Skeletal muscle satellite cell (primary cell): ENCODE results near the gene GAK.

Source experiments
- H3K27me3 ChIP-seq: 2 replicates; pipeline ENCODE4 v1.7.0; 2013; ENCODE audit warnings: low read length; ENCODE audit not compliant: control insufficient read depth, insufficient read depth
- H3K36me3 ChIP-seq: 2 replicates; pipeline ENCODE4 v1.7.0; 2013; ENCODE audit warnings: mild to moderate bottlenecking, control low read depth, low read length; ENCODE audit not compliant: insufficient read depth
- H3K4me1 ChIP-seq: 2 replicates; pipeline ENCODE4 v1.7.0; 2013; ENCODE audit warnings: low read length; ENCODE audit not compliant: control insufficient read depth, insufficient read depth
- H3K4me2 ChIP-seq: 2 replicates; pipeline ENCODE4 v1.7.0; 2013; ENCODE audit warnings: mild to moderate bottlenecking, low read length
- H3K4me3 ChIP-seq: 2 replicates; pipeline ENCODE4 v1.7.0; 2013; ENCODE audit warnings: low read length
- H3K9ac ChIP-seq: 2 replicates; pipeline ENCODE4 v1.7.0; 2013; ENCODE audit warnings: mild to moderate bottlenecking, low read depth, low read length, moderate library complexity
- H3K9me3 ChIP-seq: replicated peaks from 2 replicates; pipeline ENCODE4 v1.7.0; 2013; ENCODE audit warnings: mild to moderate bottlenecking, control low read depth, low read length

The GAK gene

DNA sequence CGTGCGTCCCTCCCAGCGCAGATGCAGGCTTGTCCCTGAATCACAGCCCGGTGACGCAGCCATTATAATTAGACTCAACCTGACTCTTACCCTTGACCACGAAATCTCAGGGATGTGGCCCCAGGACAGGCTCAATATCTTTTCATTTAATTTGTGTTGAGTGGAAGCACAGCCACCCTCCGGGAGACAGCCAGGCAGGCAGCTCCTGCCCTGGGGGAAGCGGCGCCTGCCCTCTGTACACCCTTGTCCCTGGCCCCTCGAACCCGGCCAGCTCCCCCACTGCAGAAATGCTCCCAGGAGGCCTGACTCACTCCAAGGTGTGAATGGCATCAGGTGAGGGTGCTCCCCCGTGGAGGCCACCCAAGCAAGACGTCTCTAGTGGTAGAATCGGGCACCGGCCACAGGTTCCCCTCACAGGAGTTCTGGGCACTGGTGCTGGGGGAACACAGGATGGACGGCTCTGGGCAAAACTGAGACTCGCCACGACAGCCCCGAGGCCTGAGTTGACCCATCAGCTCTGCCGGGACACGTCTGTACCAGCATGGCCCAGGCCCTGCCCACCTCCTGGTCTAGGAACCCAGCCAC is 108.8 kb downstream of the GAK start:
- no peak overlapping the region for H3K4me3 ChIP-seq
- peaks cover 80% of the 10 kb centered on the region for H3K27me3 ChIP-seq
- H3K9me3 ChIP-seq, result no peaks in the 10 kb centered on the region
- no peak overlapping the region for H3K9ac ChIP-seq
- H3K4me1 ChIP-seq, result no peaks in the 10 kb centered on the region
- no peaks in the 10 kb centered on the region for H3K36me3 ChIP-seq
- H3K4me2 ChIP-seq, result no peak overlapping the region

DNA sequence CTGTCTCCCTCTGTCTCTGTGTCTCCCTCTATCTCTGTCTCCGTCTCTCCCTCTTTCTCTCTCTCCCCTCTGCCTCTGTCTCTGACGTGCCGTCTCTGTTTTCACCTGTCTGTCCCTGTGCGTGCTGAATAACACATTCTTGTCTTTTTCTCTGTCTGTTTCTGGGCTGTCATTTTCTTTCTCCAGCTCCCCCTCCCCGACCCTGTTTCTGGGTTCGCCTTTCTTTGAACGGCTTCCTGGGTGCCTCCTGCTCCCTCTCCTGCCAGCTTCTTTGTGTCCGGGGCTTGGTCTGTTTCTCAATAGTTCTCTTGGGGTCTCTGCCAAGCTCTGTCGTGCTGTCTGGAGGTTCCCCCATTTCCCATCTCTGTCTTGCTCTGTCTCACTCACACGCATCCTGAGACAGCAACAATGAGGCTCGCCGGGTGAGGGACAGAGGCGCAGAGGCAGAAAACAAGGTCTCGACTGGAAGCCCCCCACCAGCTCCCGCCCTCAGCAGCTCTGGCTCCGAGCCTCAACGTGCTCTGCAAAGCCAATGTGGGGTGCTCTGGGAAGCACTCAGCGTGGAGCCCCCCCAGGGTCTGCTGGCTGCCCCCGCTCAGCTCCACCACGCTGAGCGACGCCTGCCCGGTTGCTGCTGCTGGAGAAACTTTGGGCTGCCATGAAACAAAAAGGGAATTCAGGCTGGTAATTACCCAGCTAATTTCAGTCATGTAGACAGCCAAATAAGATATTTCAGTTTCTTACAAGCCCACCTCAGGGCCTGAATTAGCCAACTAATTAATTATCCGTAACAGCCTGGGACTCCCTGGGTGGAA is 109.5 kb downstream of the GAK start:
- H3K9me3 ChIP-seq, result no peaks in the 10 kb centered on the region
- H3K4me1 ChIP-seq, result no peaks in the 10 kb centered on the region
- no peak overlapping the region for H3K9ac ChIP-seq
- H3K27me3 ChIP-seq, result peaks cover 79% of the 10 kb centered on the region
- H3K4me3 ChIP-seq, result no peak overlapping the region
- H3K36me3 ChIP-seq, result no peaks in the 10 kb centered on the region
- H3K4me2 ChIP-seq, result no peak overlapping the region

DNA sequence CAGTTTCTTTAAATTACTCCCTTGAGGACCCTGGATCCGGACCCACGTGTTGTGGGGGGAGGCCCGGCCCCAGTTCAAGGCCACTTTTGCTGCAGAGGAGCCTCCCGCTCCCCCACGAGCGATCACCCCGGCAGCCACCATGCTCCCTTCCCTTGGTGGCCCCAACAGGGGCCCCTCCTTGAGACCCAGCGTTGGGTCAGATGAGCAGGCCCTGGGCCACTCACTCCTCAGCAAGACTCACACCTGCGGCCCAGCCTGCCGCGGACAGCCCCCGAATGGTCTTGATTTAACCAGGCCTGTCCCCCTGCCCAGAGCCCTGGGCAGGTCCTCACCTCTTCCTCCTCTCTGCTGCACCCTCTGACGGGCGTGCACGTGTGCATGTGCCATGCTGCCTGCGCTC is 110.5 kb downstream of the GAK start:
- Histone ChIP-seq H3K9ac (no peak overlapping the region), H3K9me3 (no peaks in the 10 kb centered on the region), H3K36me3 (no peaks in the 10 kb centered on the region), H3K4me2 (no peak overlapping the region), H3K4me1 (no peaks in the 10 kb centered on the region), H3K4me3 (no peak overlapping the region), H3K27me3 (peaks cover 78% of the 10 kb centered on the region)

DNA sequence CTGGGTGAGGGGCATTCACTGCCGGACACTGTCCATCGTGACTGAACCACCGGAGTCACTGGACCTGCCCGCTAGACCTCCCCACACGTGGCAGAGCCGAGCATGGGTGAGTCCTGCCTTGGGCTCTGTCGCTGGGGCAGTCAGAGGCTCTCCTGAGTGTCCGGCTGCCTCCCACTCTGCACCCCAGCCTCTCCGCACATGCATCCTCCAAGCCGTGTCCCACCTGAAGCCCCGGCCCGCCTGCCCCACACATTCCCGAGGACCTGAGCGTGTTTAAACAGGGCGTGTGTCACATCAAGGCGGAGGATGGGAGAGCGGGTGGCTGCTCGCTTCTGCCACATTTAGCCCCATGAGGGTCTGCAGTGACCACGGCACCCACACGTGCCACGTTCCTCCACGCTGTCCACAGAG is 110.9 kb downstream of the GAK start:
- Histone ChIP-seq H3K4me2 (no peak overlapping the region), H3K4me1 (no peaks in the 10 kb centered on the region), H3K9ac (no peak overlapping the region), H3K9me3 (no peaks in the 10 kb centered on the region), H3K4me3 (no peak overlapping the region), H3K36me3 (no peaks in the 10 kb centered on the region), H3K27me3 (peaks cover 80% of the 10 kb centered on the region)

DNA sequence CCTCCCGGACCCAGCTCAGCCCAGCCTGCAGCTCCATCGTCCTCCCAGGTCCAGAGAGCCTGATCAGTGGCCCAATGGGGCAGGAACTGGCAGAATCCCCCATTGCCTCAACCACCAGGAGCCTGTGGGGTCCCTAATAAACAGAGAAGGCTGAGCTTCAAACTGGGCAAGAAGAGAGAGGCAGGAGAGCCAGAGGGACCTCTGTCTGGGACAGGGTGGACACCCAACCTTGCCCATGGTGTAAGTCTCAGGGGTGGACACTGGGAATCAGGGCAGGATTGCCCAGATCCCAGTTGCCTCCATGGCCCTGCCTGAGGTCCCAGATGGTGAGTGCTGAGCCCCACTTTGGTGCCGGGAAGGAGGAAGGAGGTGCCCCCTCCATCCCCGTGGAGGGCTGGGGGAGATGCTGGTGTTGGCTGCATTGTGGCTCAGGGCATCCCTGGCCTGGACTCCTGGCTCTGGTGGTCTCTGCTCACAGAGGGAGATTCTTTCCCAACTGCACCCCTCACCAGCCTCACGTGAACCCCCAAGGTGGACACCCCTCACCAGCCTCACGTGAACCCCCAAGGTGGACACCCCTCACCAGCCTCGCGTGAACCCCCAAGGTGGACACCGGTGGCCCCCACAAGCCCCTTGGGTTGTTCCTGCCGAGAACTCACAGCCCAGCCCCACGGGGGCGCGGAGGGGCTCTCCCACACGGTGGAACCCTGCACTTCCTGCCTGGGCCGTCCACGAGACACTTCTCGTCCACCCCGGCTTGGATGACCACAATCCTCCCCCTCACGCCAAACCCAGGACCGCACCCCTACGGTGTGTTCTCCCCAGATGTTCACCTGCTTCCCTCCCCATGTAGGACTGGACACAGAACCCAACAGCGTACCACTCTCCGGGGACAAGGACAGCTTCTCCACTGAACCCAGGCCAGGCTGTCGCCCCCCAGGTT is 111.6 kb downstream of the GAK start:
- H3K4me3 ChIP-seq, result no peak overlapping the region
- H3K4me1 ChIP-seq, result no peaks in the 10 kb centered on the region
- no peaks in the 10 kb centered on the region for H3K36me3 ChIP-seq
- H3K9ac ChIP-seq, result no peak overlapping the region
- H3K9me3 ChIP-seq, result no peaks in the 10 kb centered on the region
- H3K27me3 ChIP-seq, result peaks cover 85% of the 10 kb centered on the region
- H3K4me2 ChIP-seq, result no peak overlapping the region

DNA sequence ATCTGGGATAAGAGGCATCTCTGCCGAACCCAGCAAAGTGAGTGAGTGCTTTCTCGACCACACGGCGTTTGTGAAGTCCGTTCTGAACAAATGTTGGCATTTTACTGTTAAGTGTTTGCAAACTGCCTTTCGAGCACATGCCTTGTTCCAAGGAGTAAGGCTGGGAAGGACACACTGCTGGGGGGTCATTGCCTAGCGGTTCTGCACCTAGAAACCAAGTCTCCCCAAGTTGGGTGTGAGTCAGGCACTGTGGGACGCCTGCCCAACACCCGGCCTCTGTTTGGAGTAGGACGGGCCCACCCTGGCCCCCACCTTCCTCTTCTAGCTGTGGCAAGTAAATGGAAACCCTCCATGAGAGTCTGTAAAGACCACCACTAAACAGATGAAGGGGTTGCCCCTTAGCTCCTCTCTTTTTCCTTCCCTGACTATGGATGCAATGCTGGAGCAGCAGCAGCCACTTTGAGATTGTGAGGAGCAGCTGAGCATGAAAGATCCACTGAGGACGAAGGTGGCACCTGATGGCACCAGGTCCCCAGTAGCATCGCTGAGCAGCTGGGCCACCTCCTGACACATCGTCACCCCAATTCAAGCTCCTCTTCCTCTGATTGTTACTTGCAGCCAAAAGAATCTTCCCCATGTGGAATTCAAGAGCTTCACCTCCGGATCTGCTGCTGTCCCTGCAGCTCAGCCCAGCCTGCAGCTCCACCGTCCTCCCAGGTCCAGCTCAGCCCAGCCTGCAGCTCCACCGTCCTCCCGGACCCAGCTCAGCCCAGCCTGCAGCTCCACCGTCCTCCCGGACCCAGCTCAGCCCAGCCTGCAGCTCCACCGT is 112.5 kb downstream of the GAK start:
- no peaks in the 10 kb centered on the region for H3K9me3 ChIP-seq
- no peak overlapping the region for H3K4me2 ChIP-seq
- no peak overlapping the region for H3K9ac ChIP-seq
- no peak overlapping the region for H3K4me3 ChIP-seq
- H3K27me3 ChIP-seq, result peaks cover 83% of the 10 kb centered on the region
- H3K36me3 ChIP-seq, result no peaks in the 10 kb centered on the region
- no peaks in the 10 kb centered on the region for H3K4me1 ChIP-seq

DNA sequence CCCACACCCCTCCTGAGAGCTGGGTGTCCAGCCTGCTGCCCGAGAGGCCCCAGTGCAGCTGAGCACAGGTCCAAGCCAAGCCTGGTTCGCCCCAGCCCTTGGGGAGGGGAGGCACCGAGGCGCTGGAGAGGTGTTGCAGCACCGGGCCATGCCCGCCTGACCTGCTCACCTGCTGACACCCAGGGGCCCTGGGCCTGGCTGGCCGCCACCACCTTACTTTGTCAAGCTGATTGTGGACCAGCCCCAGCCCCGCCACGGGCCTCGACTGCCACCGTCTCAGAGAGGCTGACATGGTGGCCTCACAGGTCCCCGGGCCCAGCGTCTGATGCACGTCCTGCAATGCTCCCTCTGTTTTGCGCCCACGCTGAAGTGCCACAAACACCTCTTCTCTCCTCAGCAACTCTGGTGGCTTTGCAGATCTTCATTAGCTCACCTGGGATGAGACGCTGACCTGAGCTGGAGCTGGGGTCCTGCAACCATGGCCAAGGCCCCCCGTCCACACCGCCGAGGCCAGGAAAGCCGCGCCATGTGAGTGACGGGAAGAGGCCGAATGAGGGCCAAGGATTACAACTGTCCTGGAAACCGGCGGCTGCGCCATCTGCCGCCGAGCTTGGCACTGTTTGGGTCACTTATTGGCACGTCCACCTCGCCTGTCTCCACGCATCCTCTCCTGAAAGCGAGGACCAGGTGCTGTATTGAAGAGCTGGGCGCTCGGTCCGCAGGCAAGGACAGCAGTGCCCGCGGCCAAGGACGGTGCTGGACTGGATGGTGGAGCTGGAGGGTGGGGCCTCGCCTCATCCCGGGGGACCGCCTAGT is 113.8 kb downstream of the GAK start:
- no peak overlapping the region for H3K4me3 ChIP-seq
- H3K27me3 ChIP-seq, result peaks cover 83% of the 10 kb centered on the region
- no peak overlapping the region for H3K9ac ChIP-seq
- no peaks in the 10 kb centered on the region for H3K36me3 ChIP-seq
- no peak overlapping the region for H3K4me2 ChIP-seq
- H3K4me1 ChIP-seq, result no peaks in the 10 kb centered on the region
- H3K9me3 ChIP-seq, result no peaks in the 10 kb centered on the region

DNA sequence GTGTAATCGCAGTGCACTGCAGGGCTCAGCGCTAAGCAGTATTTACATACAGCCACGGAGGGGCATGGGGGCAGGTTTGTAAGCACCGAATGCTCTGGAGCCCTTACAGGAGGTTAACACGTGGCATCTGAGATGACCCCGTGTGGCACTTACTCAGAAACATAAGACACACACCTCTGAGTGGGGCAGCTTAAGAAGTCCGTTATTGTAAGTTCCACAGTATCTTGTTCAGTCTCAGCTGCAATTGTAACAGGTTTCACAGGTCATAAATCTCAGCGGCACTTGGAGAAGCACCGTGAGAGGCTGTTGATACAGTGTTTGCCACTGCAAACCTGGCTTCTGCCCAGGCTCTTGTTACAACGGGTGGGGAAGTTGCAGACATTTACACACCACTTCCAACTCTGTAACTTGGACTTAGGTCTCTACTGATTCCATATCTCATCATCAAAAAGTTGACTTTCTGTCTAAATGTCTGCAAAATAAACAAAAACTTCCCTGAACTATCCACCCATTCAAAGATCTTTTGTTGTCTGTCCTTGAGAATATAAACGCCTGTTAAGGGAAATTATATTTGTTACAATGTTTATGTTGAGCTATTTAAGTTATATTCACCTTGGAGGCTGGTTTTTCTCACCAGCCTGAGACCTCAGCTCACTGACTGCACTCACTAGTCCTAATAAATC is 116.5 kb downstream of the GAK start:
- no peak overlapping the region for H3K4me2 ChIP-seq
- no peaks in the 10 kb centered on the region for H3K9me3 ChIP-seq
- no peak overlapping the region for H3K4me3 ChIP-seq
- peaks cover 80% of the 10 kb centered on the region for H3K27me3 ChIP-seq
- H3K36me3 ChIP-seq, result no peaks in the 10 kb centered on the region
- no peaks in the 10 kb centered on the region for H3K4me1 ChIP-seq
- H3K9ac ChIP-seq, result no peak overlapping the region

DNA sequence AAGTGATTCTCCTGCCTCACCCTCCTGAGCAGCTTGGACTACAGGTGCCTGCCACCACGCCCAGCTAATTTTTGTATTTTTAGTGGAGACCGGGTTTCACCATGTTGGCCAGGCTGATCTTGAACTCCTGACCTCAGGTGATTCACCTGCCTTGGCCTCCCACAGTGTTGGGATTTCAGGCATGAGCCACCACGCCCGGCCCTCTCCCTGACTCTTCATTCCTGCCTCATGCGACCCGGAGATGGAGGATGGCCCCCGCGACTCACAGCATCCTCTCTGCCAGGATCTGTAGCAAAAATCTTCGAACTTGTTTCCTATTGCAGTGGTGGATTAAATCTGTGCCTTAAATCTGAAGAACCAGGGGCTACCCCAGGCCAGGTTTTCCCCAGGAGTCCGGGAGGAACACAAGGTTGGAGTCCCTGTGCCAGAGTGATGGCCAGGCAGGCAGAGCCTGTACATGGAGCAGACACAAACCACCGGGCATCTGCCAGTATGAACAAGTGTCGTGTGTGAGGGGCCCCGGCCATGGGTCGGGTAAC is 117.7 kb downstream of the GAK start:
- no peak overlapping the region for H3K9ac ChIP-seq
- no peak overlapping the region for H3K4me3 ChIP-seq
- H3K9me3 ChIP-seq, result no peaks in the 10 kb centered on the region
- H3K27me3 ChIP-seq, result peaks cover 69% of the 10 kb centered on the region
- H3K4me1 ChIP-seq, result no peaks in the 10 kb centered on the region
- H3K4me2 ChIP-seq, result no peak overlapping the region
- no peaks in the 10 kb centered on the region for H3K36me3 ChIP-seq

DNA sequence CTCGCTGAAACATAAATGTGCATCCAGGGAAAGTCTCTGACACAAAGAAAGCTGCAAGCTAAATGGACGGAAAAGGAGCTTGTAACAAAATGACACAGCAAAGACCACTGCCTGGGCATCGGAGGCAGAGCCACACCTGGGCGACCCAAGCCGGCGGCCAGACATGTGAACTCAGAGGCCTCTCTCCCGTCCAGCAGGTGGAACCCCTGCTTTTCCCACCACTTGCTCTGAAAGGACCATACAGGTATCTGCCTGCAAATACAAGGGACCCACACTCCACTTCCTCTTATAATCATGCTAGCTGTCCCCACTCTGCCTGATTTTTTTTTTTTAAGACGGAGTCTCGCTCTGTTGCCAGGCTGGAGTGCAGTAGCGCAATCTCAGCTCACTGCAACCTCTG is 118.2 kb downstream of the GAK start:
- Histone ChIP-seq H3K9me3 (no peaks in the 10 kb centered on the region), H3K4me3 (no peak overlapping the region), H3K36me3 (no peaks in the 10 kb centered on the region), H3K4me1 (no peaks in the 10 kb centered on the region), H3K4me2 (no peak overlapping the region), H3K27me3 (peaks cover 64% of the 10 kb centered on the region), H3K9ac (no peak overlapping the region)
